NCI-H2029 treated with DMSO at 0.1 percent for 48 hours (cell line): Measurements from ENCODE around the gene UCN3.
"Not testable (repeated sequence)": the region's sequence is repeated elsewhere in the genome, so short reads cannot be mapped to it uniquely, and the experiment has no call there.

Experiments used
- DNase-seq: peaks from one replicate; lab custom pipeline; 2025; lab: John Stamatoyannopoulos, UW

The UCN3 gene

DNA sequence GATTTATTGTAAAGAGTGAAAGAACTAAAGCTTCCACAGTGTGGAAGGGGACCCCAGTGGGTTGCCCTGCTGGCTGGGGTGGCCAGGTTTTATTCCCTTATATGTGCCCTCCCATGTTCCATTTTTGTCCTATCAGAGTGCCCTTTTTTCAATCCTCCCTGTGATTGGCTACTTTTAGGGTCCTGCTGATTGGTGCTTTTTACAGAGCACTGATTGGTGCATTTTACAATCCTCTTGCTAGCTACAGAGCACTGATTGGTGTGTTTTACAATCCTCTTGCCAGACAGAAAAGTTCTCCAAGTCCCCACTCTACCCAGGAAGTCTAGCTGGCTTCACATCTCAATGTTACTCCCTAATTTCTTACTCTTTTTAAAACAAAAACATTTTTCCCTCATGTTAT is 46.0 kb downstream of the UCN3 start:
- DNase-seq = not testable (repeated sequence)

DNA sequence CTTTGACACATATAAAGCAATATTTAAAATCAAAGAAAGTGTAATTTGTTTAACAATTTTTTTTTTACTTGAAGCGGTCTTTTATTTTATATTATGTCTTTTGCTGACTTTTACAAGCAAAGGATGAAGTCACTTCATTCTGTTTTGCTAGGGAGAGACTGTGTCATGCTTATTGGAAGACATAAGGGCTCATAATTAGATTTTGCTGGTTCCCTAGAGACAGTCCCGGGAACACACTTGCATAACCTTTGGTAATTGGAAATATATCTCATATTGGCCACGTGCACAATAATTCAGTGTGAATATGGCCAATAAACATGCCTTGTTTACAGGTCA is 47.1 kb downstream of the UCN3 start:
- no peak for DNase-seq

DNA sequence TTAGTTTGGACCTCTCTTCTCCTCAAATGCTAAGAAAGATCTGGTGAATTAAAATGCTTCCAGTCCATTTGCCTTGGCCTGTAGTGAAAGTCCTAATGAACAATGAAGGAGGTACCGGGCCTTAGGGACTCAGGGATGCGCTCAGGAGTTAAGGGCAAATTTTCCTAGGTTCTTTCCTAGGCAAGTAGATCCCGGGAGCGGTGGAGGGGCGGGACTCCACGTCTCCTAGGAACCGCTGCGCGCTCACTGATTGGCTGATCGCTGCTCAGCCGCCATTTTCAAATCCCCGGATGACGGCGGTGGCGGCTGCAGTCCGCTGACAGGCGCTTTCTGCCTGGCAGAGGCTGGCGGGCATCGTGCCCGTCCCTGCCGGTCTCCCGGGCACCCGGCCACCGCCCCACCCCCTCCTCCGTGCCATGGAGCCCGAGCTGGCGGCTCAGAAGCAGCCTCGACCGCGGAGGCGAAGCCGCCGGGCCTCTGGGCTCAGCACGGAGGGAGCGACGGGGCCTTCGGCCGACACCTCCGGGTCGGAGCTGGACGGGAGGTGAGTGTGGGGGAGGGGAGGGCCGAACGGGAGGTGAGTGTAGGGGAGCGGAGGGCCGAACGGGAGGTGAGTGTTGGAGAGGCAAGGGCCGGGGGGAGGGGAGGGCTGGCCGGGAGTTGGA is 47.6 kb downstream of the UCN3 start, which contains the start of gene NET1:
Gene NET1 (plus strand): TSS at position 281 of the 665 bp plus-strand sequence. CDS start 136 bp downstream, at position 417.
- no peak for DNase-seq

DNA sequence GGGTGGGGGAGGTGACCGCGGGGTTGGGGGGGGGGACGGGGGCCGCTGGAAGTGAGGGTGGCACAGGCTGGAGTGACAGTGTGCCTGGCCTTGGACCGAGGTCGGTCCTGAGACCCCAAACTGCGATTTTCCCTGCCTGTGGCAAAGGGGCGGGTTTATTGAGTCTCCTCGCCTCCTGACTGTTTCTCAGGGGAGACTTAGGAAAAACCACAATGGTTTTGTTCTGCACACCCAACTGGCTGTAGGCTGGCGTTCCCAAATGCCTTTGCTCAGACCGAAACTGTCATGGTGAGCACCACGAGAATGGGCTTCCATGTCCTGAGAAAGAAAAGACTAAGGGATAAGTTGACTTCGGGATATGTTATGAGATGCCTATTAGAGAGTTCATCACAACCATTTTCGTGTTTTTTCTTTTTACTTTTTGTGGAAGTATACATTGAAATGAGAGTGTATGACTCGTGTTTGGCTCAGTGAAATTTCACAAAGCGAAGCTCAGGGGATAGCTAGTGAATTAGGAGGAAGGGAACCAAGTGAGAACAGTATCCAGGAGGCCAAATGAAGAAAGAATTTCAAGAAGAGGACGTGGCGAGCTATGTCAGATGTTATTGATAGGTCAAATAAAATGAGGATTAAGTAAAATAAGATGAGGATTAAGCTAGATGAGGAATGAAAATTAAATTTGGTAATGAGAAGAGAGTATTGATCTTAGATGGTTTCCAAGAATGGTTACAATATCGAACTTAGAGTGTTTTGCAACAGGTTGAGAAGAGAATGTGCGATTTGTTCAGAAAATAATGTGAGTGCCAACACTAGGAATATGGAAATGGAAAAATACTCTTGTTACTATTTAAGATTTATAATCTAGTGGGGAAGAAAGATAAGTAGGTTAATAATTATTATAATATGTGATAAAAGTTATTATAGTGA is 48.5 kb downstream of the UCN3 start:
- DNase-seq = no peak

DNA sequence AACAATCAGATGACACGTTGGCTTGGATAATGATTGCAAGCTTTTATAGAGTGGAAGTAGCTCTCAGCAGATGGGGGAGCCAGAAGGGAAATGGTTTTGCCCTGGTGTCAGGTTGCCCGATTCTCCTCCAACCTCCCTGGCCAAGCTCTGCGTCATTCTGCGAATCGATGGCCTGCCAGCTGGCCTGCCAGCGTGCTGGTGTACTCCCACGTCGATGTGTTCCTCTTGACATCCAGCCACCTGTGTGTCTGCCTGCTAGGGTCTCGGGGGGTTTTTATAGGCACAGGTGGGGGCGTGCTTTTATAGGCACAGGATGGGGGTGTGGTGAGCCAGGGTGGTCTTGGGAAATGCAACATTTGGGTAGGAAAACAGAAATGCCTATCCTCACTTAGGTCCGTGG is 52.2 kb downstream of the UCN3 start:
- DNase-seq = peak; percentile 6

DNA sequence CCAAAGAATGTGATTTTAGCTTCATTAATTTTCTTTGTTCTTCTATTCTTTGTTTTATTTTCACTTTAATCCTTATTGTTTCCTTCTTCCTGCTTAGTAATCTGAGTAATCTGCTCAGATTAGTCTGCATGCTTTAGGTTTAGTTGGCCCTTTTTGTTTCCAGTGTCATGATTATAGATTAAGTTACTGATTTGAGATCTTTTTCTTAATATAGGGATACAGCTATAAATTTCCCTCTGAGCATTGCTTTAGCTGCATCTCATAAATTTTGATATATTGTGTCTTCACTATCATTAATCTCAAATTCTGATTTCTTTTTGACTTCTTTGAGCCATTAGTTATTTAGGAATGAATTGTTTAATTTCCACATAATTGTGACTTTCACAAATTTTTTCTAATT is 53.8 kb downstream of the UCN3 start:
- DNase-seq = no peak

DNA sequence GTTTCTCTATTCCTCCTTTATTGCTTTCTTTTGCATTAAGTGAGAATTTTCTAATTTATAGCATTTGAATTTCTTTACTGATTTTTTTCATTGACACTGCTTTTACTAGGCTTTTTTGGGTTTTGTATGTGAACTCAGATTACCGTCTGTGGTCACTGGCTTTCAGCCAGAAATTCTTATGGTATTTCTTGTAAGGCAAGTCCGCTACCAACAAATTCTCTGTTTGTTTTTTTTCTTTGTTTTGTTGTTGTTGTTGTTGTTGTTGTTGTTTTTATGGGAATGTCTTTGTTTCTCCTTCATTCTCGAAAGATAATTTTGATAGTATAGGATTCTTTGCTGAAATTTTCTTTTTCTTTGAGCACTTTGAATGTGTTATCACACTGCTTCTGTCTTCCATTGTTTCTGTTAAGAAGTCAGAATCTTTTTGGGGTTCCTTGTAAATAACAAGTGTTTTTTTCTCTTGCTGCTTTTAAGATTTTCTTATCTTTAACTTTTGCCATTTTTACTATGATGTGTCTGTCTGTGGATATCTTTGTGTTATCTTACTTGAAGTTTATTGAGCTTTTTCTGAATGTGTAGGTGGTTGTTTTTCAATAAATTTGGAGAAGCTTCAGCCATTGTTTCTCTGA is 54.8 kb downstream of the UCN3 start:
- no peak for DNase-seq

DNA sequence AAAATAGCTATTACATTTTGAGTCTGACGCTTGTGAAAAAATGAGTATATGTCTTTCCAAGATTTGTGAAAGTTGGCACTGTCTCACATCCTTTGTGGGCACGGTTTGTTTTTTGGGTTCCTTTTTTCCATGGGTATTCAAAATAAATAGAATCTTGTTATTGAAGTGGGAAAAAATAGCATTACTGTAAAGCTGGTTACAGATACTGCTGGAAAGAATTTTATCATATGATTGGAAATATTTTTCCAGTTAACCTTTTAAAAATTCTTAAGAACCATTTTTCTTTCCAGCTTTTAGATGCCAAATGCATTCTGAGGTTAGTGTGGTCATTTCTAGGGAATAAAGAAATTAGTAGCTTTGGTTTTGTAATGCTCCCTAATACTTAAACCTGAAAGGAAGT is 59.0 kb downstream of the UCN3 start:
- DNase-seq = no peak
